Activated T-cell treated with anti-CD3 and anti-CD28 coated beads, Interleukin-2, amount 50 U/mL, for 72 hours (primary cell): ENCODE results near the gene ZNF438. TPM values are rescaled to one million over a fixed set of nuclear protein-coding genes. Genes with fewer than 3 reads are reported as not detected.

ENCODE experiments used
- ATAC-seq, 2 donors: fragments of 150-1000 bp; cut with Tn5 transposase; replicated peaks in 1 of 2; 2 replicates each; pipeline ENCODE4 v1.10.0; 2021; ENCODE audit warnings: moderate library complexity in 2 of 2, mild to moderate bottlenecking in 1 of 2
- DNase-seq, 2 donors: peaks; one replicate each; pipeline ENCODE4 v3.0.0; 2021 to 2022; ENCODE audit warnings: mixed read lengths in 1 of 2
- H3K27ac Mint-ChIP-seq: one replicate; pipeline ENCODE4 v1.8.0; 2022; ENCODE audit warnings: mild to moderate bottlenecking, moderate library complexity, mixed read lengths
- H3K27me3 Mint-ChIP-seq: one replicate; pipeline ENCODE4 v1.8.0; 2022; ENCODE audit warnings: low read depth, mixed read lengths
- H3K36me3 Mint-ChIP-seq, 2 donors: one replicate each; pipeline ENCODE4 v1.8.0; 2022; ENCODE audit warnings: mixed read lengths in 2 of 2, mild to moderate bottlenecking in 1 of 2; ENCODE audit not compliant: insufficient read depth in 2 of 2
- H3K4me1 Mint-ChIP-seq: one replicate; pipeline ENCODE4 v1.8.0; 2022; ENCODE audit warnings: low read depth, mixed read lengths
- H3K4me3 Mint-ChIP-seq, 2 donors: one replicate each; pipeline ENCODE4 v1.8.0; 2022; ENCODE audit warnings: mild to moderate bottlenecking in 2 of 2, mixed read lengths in 2 of 2, moderate library complexity in 2 of 2
- H3K9me3 Mint-ChIP-seq, 2 donors: one replicate each; pipeline ENCODE4 v1.8.0; 2022; ENCODE audit warnings: mixed read lengths in 2 of 2
- total RNA-seq, 2 donors: library from RNA; stranded (reverse); gene quantifications; one replicate each; pipeline ENCODE4 v1.2.3, GENCODE V29; 2022

The ZNF438 gene
- total RNA-seq, 2 donors from 2014 or later, result 5.2 to 5.4 TPM

DNA sequence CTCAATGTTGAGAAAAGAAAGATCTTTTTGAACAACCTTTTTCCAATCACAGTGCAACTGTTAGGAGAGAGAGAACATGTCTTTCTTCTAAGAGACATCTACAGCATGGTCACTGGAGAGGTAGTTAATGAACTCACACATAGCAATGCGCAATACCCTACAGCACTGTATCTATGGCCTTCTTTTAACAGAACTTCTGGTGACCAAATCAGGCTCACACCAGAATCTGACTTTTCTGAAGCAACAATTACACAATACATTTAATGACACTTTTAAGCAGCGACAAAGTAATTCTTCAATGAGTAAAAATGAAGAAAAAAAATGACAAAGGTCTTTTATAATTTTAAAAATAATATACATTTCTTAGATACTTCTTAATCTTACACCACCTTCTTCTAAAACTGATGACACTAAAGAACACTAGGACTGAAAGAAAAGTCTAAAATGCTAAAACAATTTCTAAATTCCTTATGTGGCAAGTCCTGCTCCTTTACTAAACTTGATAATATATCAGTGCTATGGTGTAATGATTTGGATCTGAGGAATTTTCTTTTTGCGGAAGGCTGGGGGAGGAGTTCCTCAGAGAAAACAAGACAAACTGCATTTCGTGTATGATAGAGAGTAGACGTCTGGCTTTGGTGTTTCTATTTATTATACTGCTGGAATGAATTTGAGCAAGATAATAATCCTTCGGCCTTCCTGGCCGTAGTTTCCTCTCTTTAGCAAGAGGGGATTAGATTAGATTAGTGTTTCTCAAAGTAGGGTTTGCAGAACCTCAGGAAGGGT, 166.3 kb downstream of the ZNF438 start:
- ATAC-seq (no peak), DNase-seq (no peak)
- H3K9me3 Mint-ChIP-seq, result no peaks in the 10 kb centered on the region
- H3K4me1 Mint-ChIP-seq, result no peaks in the 10 kb centered on the region
- no peak overlapping the region for H3K4me3 Mint-ChIP-seq
- H3K27ac Mint-ChIP-seq, result no peak overlapping the region
- no peaks in the 10 kb centered on the region for H3K27me3 Mint-ChIP-seq
- H3K36me3 Mint-ChIP-seq, result no peaks in the 10 kb centered on the region

DNA sequence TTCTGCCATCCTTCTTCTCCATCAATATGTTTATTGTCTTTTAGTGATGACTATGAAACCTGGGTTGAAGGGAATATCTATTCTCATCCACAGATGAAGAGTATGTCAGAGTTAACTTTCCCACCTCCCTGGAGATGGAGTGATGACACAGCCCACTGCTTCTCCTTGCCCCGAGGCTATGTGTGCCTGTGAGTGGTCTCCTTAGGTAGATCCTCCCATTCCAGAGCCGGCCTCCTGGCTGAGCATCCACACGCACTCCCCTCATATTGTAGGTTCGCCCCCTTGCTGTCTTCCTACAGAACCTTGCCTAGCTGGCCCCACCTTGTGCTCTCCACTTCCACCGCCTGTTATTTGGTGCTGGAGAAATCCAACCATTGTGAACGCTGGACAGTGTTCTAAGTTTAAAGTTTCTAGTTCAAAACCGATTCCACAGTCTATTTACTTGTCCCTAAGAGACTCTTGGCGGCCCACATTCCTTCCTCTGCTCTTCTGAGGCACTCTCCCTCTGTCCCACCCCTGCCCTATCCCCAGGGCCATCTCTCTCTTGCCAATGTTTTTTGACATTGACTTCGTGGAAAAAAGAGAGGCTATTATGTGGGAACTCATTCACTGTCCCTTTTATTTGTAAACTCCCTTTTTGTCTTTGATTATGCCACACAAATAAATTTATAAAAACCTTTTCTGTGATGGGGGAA, 168.0 kb downstream of the ZNF438 start:
- DNase-seq (no peak), ATAC-seq (no peak)
- no peaks in the 10 kb centered on the region for H3K27me3 Mint-ChIP-seq
- no peaks in the 10 kb centered on the region for H3K4me1 Mint-ChIP-seq
- H3K9me3 Mint-ChIP-seq, result no peaks in the 10 kb centered on the region
- H3K4me3 Mint-ChIP-seq, result no peak overlapping the region
- no peaks in the 10 kb centered on the region for H3K36me3 Mint-ChIP-seq
- no peak overlapping the region for H3K27ac Mint-ChIP-seq

DNA sequence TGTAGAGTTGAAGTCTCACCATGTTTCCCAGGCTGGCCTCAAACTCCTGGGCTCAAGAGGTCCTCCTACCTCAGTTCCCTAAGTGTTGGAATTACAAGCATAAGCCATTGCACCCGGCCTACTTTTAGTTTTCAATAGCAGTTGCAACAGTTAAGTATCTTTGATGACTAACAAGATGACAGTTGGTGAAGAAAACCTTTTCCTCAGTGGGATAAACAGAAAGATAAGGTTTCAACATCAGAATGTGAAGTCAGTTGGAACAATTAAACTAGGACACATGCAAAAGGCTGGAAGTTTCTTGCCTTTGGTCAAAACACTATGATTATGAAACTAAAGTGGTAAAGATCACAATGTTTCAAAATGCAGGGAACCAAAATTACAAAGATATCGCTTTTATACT, 169.2 kb downstream of the ZNF438 start:
- DNase-seq, result no peak
- no peaks in the 10 kb centered on the region for H3K4me1 Mint-ChIP-seq
- H3K9me3 Mint-ChIP-seq, result no peaks in the 10 kb centered on the region
- H3K27ac Mint-ChIP-seq, result no peak overlapping the region
- no peaks in the 10 kb centered on the region for H3K27me3 Mint-ChIP-seq
- no peak overlapping the region for H3K4me3 Mint-ChIP-seq
- ATAC-seq, result no peak
- no peaks in the 10 kb centered on the region for H3K36me3 Mint-ChIP-seq

DNA sequence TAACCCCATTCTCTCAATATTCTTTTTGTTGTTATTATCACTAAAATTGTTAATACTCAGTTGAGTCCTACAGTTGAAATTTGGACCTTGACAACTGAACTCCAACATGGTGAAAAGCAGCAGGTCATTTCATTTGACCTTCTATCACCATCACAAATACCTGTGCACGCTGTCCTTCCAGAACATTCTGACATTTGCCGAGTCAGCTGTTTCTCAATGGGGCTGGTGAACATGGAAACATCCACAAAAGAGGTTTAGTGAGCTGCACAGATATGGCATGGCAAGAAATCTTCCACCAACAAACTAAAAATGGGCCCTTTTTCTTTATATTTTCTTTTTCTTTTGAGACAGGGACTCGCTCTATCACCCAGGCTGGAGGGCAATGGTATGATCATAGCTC, 169.7 kb downstream of the ZNF438 start:
- Mint-ChIP-seq H3K9me3 (no peaks in the 10 kb centered on the region), H3K4me3 (no peak overlapping the region), H3K4me1 (no peaks in the 10 kb centered on the region), H3K27me3 (no peaks in the 10 kb centered on the region), H3K27ac (no peak overlapping the region), H3K36me3 (no peaks in the 10 kb centered on the region)
- DNase-seq (no peak), ATAC-seq (no peak)

DNA sequence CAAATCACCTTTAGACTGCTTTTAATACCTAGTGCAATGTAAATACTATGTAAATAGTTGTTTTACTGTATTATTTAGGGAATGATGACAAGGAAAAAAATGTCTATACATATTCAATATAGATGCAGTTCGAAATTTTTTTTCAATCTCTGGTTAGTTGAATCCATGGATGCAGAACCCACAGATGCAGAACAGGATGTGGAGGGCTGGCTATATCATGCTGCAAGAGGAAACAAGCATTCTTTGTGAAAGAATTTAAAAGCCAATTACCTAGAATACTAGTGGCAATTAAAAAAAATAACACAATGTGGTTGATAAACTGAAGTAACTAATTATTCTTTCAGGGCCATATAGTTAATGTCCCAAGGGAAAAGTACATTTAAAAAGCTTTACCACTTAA, 170.4 kb downstream of the ZNF438 start:
- no peak overlapping the region for H3K27ac Mint-ChIP-seq

DNA sequence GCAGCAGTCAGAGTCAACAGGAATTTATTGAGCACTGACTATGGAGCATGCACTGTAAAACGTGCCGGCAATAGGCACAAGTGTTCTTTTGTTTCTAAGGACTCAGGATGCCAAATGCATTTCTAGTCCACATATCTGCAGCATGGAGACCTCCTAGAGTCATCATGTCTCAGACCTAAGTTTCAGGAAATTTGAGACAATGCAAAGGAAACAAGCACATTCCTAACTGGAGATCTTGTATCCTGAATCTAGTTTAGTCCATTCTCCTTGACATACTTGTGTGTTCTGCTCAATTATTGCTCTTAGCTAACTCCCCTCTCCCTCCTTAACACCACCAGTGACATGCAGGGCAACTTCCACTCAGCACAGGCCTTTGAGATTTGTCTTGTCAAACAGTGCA, 173.2 kb downstream of the ZNF438 start:
- Mint-ChIP-seq H3K4me1 (no peaks in the 10 kb centered on the region), H3K36me3 (no peaks in the 10 kb centered on the region), H3K27ac (no peak overlapping the region), H3K9me3 (no peaks in the 10 kb centered on the region), H3K4me3 (no peak overlapping the region), H3K27me3 (no peaks in the 10 kb centered on the region)
- ATAC-seq, result no peak
- no peak for DNase-seq

More for the DNA sequence above, 170.4 kb downstream of the ZNF438 start:
- Mint-ChIP-seq H3K9me3 (no peaks in the 10 kb centered on the region), H3K27me3 (no peaks in the 10 kb centered on the region), H3K4me3 (no peak overlapping the region), H3K36me3 (no peaks in the 10 kb centered on the region), H3K4me1 (no peaks in the 10 kb centered on the region)
- ATAC-seq, result no peak
- no peak for DNase-seq

DNA sequence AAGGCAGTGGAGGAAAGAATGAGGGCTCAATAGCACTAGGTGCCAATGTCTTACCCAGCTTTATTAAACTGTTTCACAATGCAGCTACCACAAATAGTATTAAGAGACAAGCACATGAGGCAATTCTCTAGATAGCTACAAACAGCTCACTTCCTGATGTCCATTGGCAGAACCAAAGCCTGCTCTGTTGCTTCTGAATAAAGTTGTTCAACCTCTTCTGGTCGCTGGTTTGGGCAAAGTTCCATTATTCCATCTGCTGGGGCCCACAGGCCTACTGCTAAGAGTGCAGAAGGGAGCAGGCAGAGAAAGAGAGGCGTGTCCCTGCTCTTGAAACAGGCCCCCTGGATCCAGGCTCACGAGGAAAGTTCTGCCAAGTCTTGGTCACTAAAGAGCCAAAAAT, 173.9 kb downstream of the ZNF438 start:
- DNase-seq, result no peak
- H3K4me1 Mint-ChIP-seq, result no peaks in the 10 kb centered on the region
- no peak overlapping the region for H3K4me3 Mint-ChIP-seq
- no peaks in the 10 kb centered on the region for H3K36me3 Mint-ChIP-seq
- no peak overlapping the region for H3K27ac Mint-ChIP-seq
- no peaks in the 10 kb centered on the region for H3K9me3 Mint-ChIP-seq
- H3K27me3 Mint-ChIP-seq, result no peaks in the 10 kb centered on the region
- ATAC-seq, result no peak

DNA sequence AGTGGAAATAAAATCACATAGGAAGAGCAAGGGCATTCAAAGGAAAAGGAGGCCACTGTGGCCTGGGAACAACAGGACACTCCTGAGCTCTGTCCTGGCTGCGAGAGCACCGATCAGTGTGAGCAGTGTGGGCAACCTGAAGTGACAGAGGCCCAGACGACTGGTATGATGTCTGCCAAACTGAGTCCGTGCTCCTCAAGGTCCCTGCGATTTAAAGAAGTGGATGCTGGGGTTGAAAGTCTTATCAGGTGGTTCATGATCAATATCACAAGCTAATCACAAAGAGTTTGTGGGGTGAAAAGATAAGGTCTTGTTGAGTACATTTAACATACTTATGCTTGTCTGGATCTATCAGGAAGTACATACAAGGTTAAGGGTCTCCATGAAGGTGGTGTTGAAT, 176.5 kb downstream of the ZNF438 start:
- ATAC-seq (no peak), DNase-seq (no peak)
- Mint-ChIP-seq H3K27ac (no peak overlapping the region), H3K27me3 (no peaks in the 10 kb centered on the region), H3K4me1 (no peaks in the 10 kb centered on the region), H3K9me3 (no peaks in the 10 kb centered on the region), H3K36me3 (no peaks in the 10 kb centered on the region), H3K4me3 (no peak overlapping the region)

DNA sequence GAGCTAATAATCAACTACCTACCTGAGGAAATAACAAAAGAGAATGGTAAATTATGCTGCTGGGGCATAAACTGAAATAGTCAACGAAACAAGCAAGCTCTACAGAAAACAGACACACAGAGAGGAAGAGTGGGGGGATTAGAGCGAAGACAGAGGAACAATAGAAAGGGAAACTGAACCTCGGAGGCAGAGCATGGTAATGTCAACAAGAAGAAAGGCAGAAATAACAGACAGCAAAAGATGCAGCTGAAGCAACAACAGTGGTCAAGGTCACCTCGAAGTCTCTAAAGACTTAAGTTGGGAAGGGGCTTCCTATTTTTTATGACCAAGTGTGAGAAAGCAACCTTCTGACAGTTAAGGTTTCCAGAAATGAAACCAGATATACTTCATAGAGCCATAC, 177.0 kb downstream of the ZNF438 start:
- Mint-ChIP-seq H3K9me3 (no peaks in the 10 kb centered on the region), H3K27me3 (no peaks in the 10 kb centered on the region), H3K4me1 (no peaks in the 10 kb centered on the region), H3K27ac (no peak overlapping the region), H3K36me3 (no peaks in the 10 kb centered on the region), H3K4me3 (peak overlapping the region in 1 of 2 donors; percentile 2)
- ATAC-seq (no peak), DNase-seq (no peak)

DNA sequence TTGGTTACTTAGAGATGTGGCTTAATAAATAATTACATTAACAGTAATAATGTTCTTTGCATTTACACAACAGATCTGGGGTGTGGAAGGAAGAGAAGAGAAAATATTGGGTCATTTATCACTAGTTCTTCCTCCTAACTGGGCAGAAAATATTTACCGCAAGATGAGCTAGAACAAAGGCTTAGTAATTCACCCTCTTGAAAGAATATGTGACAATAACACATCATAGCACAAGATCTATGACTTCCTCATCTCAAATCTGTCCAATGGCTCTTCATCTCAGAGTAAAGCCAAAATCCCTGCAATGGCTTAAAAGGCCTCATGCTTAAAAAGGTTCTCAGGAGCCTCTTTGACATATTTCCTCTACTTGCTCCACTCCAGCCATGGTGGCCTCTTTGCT, 178.6 kb downstream of the ZNF438 start:
- no peak for ATAC-seq
- peaks cover 11% of the 10 kb centered on the region for H3K4me1 Mint-ChIP-seq

DNA sequence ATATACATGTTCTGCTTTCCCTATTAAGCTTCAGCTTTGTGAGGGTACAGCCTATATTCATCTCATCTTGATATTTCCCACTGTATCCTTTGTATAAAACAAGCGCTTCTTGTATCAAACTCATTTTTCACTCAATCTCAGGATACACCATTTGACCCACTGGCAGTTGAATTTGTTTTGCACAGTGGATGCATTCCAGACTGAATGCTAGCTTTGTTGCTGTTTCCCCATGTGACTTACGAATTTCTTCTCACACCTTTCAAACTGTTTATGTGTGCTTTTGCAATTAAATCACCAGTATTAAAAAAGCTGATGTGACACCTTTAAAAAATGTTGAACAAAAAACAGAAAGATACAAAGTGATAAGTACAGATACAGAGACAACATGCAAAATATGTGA, 180.9 kb downstream of the ZNF438 start:
- Mint-ChIP-seq H3K27ac (peak overlapping the region; percentile 67), H3K9me3 (no peaks in the 10 kb centered on the region), H3K27me3 (no peaks in the 10 kb centered on the region), H3K4me1 (peaks cover 11% of the 10 kb centered on the region), H3K4me3 (no peak overlapping the region), H3K36me3 (peaks cover 0 to 1% of the 10 kb centered on the region in 2 donors)
- ATAC-seq, result no peak
- DNase-seq, result no peak

More for the DNA sequence above, 178.6 kb downstream of the ZNF438 start:
- Mint-ChIP-seq H3K27me3 (no peaks in the 10 kb centered on the region), H3K36me3 (peaks cover 0 to 1% of the 10 kb centered on the region in 2 donors), H3K9me3 (no peaks in the 10 kb centered on the region), H3K4me3 (no peak overlapping the region), H3K27ac (no peak overlapping the region)
- DNase-seq, result no peak

DNA sequence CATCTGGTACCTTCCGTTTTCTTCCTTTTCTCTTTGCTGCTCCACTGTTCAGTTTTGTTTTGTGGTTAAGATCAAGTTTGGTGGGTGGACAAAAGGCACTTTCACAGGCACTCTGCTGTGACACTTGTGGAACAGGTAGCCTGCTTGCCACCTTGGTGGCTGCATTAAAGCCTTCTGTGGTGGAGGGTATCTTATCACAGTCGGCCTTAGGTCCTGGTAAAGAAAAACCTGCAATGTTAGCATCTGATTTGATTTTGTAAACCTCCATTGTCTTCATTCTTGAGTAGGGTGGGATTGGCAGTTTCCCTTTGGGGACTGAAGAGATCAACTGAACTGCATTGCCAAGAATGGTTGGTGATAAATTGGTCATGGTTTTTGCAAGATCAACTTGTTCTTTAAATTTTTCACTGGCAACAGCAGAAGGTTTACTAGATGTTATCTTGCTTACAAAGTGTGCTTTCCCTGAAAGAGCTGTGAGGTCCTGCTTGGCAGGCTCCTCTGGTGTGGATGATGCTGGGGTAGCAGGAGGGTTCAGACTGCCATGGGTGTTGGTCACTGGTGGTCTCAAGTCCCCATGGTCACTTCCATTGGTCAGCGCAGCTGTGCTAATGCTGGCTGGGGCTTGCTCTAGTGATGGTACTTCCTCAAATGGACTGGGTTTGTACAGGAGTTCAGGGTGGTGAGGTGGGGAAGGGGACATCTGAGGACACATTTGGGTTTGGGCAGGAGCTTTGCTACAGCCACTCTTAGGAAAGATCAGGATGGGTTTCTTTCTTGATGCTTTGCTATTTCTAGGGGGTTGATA, 182.2 kb downstream of the ZNF438 start:
- no peak for DNase-seq
- H3K9me3 Mint-ChIP-seq, result no peaks in the 10 kb centered on the region
- ATAC-seq, result no peak
- H3K27me3 Mint-ChIP-seq, result no peaks in the 10 kb centered on the region
- H3K4me1 Mint-ChIP-seq, result peaks cover 11% of the 10 kb centered on the region
- peaks cover 0 to 1% of the 10 kb centered on the region in 2 donors for H3K36me3 Mint-ChIP-seq
- no peak overlapping the region for H3K4me3 Mint-ChIP-seq
- no peak overlapping the region for H3K27ac Mint-ChIP-seq

DNA sequence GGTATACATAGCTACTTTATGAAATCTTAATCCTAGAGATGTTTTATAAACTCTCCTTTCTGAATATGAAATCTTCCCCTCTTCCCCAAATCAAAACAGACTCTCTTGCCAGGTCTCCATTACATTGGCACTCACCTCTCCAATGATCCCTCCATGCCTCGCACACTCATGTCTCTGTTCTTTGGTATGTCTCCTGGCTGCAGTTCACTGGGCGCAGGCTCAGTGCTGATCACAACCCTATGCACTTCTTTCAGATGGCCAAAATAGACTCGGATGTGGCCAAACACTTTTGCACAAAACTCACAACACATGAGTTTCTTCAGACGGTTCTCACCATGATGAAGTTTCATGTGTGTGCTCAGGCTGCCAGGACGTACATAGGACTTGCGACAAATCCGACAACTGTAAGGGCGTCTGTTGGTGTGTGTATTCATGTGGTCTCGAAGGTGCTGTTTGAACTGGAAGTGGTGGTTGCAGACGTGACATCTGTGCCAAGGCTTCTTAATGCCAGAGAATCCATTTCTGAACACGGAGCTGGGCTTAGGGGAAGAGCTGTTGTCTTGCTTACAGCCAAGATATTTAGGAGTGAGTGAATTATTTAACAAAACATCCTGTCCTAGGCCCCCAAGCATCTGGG, 183.2 kb downstream of the ZNF438 start:
- ATAC-seq, result no peak
- Mint-ChIP-seq H3K4me1 (peaks cover 11% of the 10 kb centered on the region), H3K4me3 (no peak overlapping the region), H3K36me3 (peaks cover 0 to 1% of the 10 kb centered on the region in 2 donors), H3K27me3 (no peaks in the 10 kb centered on the region), H3K9me3 (no peaks in the 10 kb centered on the region), H3K27ac (no peak overlapping the region)
- no peak for DNase-seq
